Mesothelial cell of epicardium (in vitro differentiated cells): ENCODE data around the gene TUSC2. TPM values are rescaled to one million over a fixed set of nuclear protein-coding genes. Genes with fewer than 3 reads are reported as not detected.
A peak's percentile ranks its signal among the peaks of the same experiment; 100 is the strongest.

Experiments used
- DNase-seq, 2 experiments: peaks; one replicate each; pipeline ENCODE4 v3.0.0; 2021; ENCODE audit warnings: low spot score in 2 of 2; ENCODE audit not compliant: unreplicated experiment in 2 of 2
- H3K27ac Mint-ChIP-seq: 2 replicates; pipeline ENCODE4 v1.8.0; 2021; ENCODE audit warnings: mixed read lengths
- H3K27me3 Mint-ChIP-seq: 2 replicates; pipeline ENCODE4 v1.8.0; 2021; ENCODE audit warnings: low read depth, mixed read lengths
- H3K36me3 Mint-ChIP-seq: 2 replicates; pipeline ENCODE4 v1.8.0; 2021; ENCODE audit warnings: mixed read lengths
- H3K4me1 Mint-ChIP-seq: 2 replicates; pipeline ENCODE4 v1.8.0; 2021; ENCODE audit warnings: mixed read lengths
- H3K4me3 Mint-ChIP-seq: 2 replicates; pipeline ENCODE4 v1.8.0; 2021; ENCODE audit warnings: mild to moderate bottlenecking, moderate library complexity, mixed read lengths
- H3K9me3 Mint-ChIP-seq: 2 replicates; pipeline ENCODE4 v1.8.0; 2021; ENCODE audit warnings: mixed read lengths
- total RNA-seq: library from RNA; stranded (reverse); gene quantifications from 3 replicates; pipeline ENCODE4 v1.2.1, GENCODE V29; 2021
- TF ChIP-seq, protein P1 (sequence below): fragments of 200-600 bp; sonication (generic); IDR thresholded peaks from one replicate; pipeline ENCODE4 v1.5.0; 2021; ENCODE audit warnings: antibody characterized with exemption; ENCODE audit not compliant: unreplicated experiment

Gene TUSC2
- total RNA-seq, 1 donor from 2014 or later = 19.8 TPM

DNA sequence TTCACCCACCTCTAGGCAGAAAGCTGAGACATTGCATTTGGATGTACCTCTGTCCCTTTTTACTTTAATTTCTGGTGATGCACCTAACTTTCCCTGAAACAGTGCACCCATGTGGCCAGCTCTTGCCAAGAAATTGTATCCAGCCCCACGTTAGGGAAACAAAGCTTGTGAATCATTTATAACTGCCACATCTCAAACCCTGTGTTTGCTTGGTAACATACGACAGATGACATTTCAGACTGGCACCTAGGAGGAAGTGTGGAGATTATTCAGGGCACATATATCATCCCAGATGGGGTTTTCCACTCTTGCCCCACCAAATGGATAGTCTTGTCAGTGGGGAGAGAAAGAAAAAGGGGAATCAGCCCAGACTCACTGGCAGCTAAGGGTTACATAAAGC is 24.8 kb upstream of the TUSC2 start:
- no peak for DNase-seq
- no peaks in the 10 kb centered on the region for H3K36me3 Mint-ChIP-seq
- H3K27ac Mint-ChIP-seq = no peak overlapping the region
- TF ChIP-seq, protein P1, sequence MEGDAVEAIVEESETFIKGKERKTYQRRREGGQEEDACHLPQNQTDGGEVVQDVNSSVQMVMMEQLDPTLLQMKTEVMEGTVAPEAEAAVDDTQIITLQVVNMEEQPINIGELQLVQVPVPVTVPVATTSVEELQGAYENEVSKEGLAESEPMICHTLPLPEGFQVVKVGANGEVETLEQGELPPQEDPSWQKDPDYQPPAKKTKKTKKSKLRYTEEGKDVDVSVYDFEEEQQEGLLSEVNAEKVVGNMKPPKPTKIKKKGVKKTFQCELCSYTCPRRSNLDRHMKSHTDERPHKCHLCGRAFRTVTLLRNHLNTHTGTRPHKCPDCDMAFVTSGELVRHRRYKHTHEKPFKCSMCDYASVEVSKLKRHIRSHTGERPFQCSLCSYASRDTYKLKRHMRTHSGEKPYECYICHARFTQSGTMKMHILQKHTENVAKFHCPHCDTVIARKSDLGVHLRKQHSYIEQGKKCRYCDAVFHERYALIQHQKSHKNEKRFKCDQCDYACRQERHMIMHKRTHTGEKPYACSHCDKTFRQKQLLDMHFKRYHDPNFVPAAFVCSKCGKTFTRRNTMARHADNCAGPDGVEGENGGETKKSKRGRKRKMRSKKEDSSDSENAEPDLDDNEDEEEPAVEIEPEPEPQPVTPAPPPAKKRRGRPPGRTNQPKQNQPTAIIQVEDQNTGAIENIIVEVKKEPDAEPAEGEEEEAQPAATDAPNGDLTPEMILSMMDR = no peak
- H3K9me3 Mint-ChIP-seq = no peaks in the 10 kb centered on the region
- no peaks in the 10 kb centered on the region for H3K27me3 Mint-ChIP-seq
- peaks cover 33% of the 10 kb centered on the region for H3K4me1 Mint-ChIP-seq
- no peak overlapping the region for H3K4me3 Mint-ChIP-seq

DNA sequence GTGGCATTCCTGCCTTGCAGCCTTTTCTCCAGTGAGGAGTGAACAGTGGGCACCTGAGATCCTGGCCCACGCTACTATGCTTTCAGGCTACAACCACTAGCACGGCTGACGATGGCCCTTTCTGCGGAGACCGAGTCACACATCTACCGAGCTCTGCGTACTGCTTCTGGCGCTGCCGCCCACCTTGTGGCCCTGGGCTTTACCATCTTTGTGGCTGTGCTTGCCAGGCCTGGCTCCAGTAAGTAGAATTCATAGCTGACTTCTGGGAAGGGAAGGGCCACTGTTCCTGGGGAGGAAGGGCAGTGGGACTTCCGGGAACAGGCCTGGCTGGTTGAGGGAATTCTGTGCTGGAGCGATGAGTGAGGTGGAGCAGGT is 23.3 kb upstream of the TUSC2 start:
- no peak for DNase-seq
- Mint-ChIP-seq H3K4me3 (peak overlapping the region; percentile 95), H3K9me3 (no peaks in the 10 kb centered on the region), H3K4me1 (peaks cover 22% of the 10 kb centered on the region), H3K27ac (peak overlapping the region; percentile 89), H3K36me3 (no peaks in the 10 kb centered on the region), H3K27me3 (no peaks in the 10 kb centered on the region)
- TF ChIP-seq, protein P1 = no peak

DNA sequence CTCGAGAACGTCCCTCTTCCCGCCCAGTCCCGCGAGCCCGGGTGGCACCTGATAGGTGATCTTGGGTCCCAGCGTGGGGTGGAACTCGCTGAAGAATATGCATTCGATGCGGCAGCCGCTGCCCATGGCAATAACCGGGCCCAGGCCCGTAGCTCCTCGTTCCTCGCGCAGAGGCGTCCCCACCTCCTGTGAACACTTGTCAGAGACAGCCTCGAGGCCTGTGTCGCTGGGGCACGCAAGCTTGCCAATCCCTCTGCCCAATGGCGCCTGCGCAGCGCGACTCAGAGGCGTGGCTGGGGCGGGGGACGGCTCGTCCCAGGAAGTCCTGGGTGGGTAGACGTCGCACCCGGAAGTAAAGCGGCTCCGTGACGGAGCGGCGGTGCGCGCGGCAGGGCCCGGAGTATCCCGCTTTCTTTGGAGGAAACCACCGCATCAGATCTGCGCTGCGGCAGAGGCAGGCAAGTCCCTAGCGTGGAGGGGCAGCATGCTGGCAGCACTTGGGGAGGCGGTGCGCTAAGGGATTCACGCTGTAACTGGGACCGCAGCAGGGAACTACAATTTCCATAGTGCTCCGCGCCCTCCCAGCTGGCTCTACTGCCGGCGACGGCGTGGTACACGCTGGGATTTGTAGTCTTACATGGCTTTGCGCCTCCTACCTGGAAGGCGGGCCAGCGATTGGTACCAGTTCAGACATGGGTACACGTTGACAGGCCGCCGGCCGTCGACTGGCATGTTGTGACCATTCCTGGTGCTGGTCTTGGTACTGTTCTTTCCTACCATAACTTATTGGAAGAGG is 22.7 kb upstream of the TUSC2 start, which contains the start of the genes CYB561D2 and NPRL2:
CYB561D2 (plus strand) TSS at position 336 of the 796 bp plus-strand sequence. CDS start 572 bp downstream, outside the sequence.
NPRL2 (minus strand) TSS at position 249 of the 796 bp plus-strand sequence; CDS start at position 126, 123 bp downstream.
- DNase-seq = peak; percentile 88 to 96
- Mint-ChIP-seq H3K27me3 (peaks cover 4% of the 10 kb centered on the region), H3K4me1 (peaks cover 24% of the 10 kb centered on the region), H3K36me3 (no peaks in the 10 kb centered on the region), H3K4me3 (peak within 1 kb of the TSS; percentile 95), H3K9me3 (no peaks in the 10 kb centered on the region), H3K27ac (peak within 1 kb of the TSS; percentile 89)
- TF ChIP-seq, protein P1 = no peak

DNA sequence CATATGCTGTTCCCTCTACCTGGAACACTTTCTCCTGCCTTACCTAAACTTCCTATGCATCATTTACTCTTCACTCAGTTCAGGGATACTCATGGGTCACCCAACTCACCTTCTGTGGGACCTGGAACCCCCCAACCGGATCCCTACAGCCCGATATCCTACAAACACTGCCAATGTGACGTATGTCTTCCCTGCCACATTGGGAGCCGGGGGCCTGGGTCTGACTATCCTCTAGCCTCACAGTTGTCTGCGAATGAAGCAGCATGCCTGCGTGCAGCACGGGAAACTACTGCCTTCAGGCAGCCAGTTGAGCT is 22.1 kb upstream of the TUSC2 start:
- Mint-ChIP-seq H3K9me3 (no peaks in the 10 kb centered on the region), H3K4me3 (peak overlapping the region; percentile 95), H3K36me3 (no peaks in the 10 kb centered on the region), H3K27ac (peak overlapping the region; percentile 89), H3K27me3 (peaks cover 9% of the 10 kb centered on the region), H3K4me1 (peaks cover 24% of the 10 kb centered on the region)
- DNase-seq = no peak
- TF ChIP-seq, protein P1 = no peak

DNA sequence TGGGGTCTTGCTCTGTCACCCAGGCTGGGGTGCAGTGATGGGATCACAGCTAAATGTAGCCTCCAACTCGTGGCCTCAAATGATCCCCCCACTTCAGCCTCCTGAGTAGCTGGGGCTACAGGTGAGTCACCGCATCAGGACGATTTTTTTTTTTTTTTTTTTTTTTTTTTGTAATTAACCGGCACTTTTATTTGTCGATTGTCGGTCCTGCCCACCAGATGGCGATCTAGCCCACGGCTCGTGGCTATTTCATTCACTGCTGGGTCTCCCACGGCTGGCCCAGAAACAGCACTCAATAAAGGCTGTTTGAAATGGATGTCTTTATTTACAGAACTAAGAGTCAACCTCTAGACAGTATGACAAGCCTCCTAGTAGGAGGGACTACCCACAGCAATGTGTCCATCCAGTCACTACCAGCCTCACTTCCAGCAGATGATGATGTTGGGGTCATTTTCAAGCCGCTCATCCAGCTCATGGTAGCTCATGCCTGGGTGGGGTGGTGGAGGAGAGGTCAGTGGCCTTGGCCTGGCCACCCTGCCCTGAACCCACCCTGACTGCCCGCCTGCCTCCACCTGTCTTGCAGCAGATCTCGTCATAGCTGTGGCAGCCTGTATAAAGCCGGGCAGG is 19.3 kb upstream of the TUSC2 start:
- no peak overlapping the region for H3K27ac Mint-ChIP-seq
- H3K4me3 Mint-ChIP-seq = no peak overlapping the region
- H3K36me3 Mint-ChIP-seq = no peaks in the 10 kb centered on the region
- no peaks in the 10 kb centered on the region for H3K9me3 Mint-ChIP-seq
- TF ChIP-seq, protein P1 = peak; percentile 67
- H3K27me3 Mint-ChIP-seq = peaks cover 34% of the 10 kb centered on the region
- H3K4me1 Mint-ChIP-seq = peaks cover 24% of the 10 kb centered on the region
- peak in 1 of 2 experiments; percentile 76 for DNase-seq
